GM18951 (cell line): Measurements from ENCODE around the gene VPS29.

Experiments
- POLR2A ChIP-seq: IDR thresholded peaks from 4 replicates; pipeline ENCODE4 v1.6.1; 2011; ENCODE audit warnings: mild to moderate bottlenecking; ENCODE audit not compliant: insufficient read length, insufficient read depth; ENCODE audit errors: extremely low read depth
- in situ Hi-C: fragments of 300-500 bp; cut with MboI; formaldehyde crosslinking; loops from one replicate; pipeline ENCODE4 v1.12.0; 2022; ENCODE audit warnings: low sequenced_read_pairs, mixed read lengths, inconsistent platforms; ENCODE audit not compliant: unreplicated experiment

VPS29 gene

GRCh38 chr12:110449799-110450497 is 52.0 kb downstream of the VPS29 start, which contains the start of gene ARPC3:
TSS of gene ARPC3 (minus strand) at chr12:110450337. CDS start at chr12:110450260, 77 bp downstream.
- TF ChIP-seq POLR2A, result peak; percentile 82
- in situ Hi-C loops, result loop anchor here (25.0 kb wide), 1 partner anchor 387 kb away; the partner anchor contains the start of gene CCDC63

DNA sequence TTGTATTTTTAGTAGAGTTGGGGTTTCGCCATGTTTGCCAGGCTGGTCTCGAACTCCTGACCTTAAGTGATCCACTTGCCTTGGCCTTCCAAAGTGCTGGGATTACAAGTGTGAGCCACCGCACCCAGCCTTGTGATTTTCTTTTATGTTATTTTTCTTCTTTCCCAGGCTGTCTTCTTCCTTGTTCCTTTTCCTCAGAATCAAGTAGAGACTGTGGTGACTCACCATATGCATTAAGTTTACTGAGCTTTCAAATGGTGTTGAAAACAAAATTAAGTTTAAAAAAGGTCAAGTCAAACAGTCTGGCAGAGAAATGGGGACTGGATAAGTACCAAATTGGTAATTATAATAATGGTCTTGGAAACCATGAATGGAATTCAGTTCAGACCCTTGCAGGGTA is 57.5 kb downstream of the VPS29 start:
- in situ Hi-C loops, result no loop called here
- no peak for TF ChIP-seq POLR2A
